ENCODE results near the gene IFI27L2.

IFI27L2 gene

GRCh38 chr14:94127330-94127729, 2.1 kb downstream of the IFI27L2 start:
- no peak for TF ChIP-seq CTCF (IDR thresholded peaks at IDR 0.05)
- Histone ChIP-seq H3K9me3 (no peaks in the 10 kb centered on the region), H3K27ac (no peak overlapping the region), H3K27me3 (peaks cover 24% of the 10 kb centered on the region), H3K36me3 (no peaks in the 10 kb centered on the region), H3K4me3 (ENCODE audit: low read depth in 1 of 2, low read length in 1 of 2) (no peak overlapping the region), H3K4me1 (ENCODE audit: control insufficient read depth in 1 of 2, insufficient read depth in 1 of 2, low read depth in 1 of 2, low read length in 1 of 2) (peaks cover 14% of the 10 kb centered on the region in 2 experiments)

- Histone ChIP-seq H3K4me3 (ENCODE audit: low read depth in 1 of 2, low read length in 1 of 2) (no peak overlapping the region), H3K9me3 (no peaks in the 10 kb centered on the region), H3K36me3 (no peaks in the 10 kb centered on the region), H3K4me1 (ENCODE audit: control insufficient read depth in 1 of 2, insufficient read depth in 1 of 2, low read depth in 1 of 2, low read length in 1 of 2) (peaks cover 14% of the 10 kb centered on the region in 2 experiments), H3K27ac (no peak overlapping the region), H3K27me3 (peaks cover 27% of the 10 kb centered on the region)
- no peak for TF ChIP-seq CTCF (IDR thresholded peaks at IDR 0.05)
These were observed 2.6 kb downstream of the IFI27L2 start for GRCh38 chr14:94126800-94127199.

GRCh38 chr14:94126419-94126677, 3.1 kb downstream of the IFI27L2 start:
- no peak overlapping the region for H3K4me3 ChIP-seq (ENCODE audit: low read depth in 1 of 2, low read length in 1 of 2)
- H3K4me1 ChIP-seq (ENCODE audit: control insufficient read depth in 1 of 2, insufficient read depth in 1 of 2, low read depth in 1 of 2, low read length in 1 of 2), result peaks cover 14% of the 10 kb centered on the region in 2 experiments
- H3K36me3 ChIP-seq, result no peaks in the 10 kb centered on the region
- H3K27me3 ChIP-seq, result peaks cover 22% of the 10 kb centered on the region
- no peak for TF ChIP-seq CTCF (IDR thresholded peaks at IDR 0.05)
- H3K27ac ChIP-seq, result no peak overlapping the region
- H3K9me3 ChIP-seq, result no peaks in the 10 kb centered on the region

- Histone ChIP-seq H3K4me1 (ENCODE audit: control insufficient read depth in 1 of 2, insufficient read depth in 1 of 2, low read depth in 1 of 2, low read length in 1 of 2) (peaks cover 14% of the 10 kb centered on the region in 2 experiments), H3K4me3 (ENCODE audit: low read depth in 1 of 2, low read length in 1 of 2) (no peak overlapping the region), H3K36me3 (no peaks in the 10 kb centered on the region), H3K27me3 (peaks cover 17% of the 10 kb centered on the region), H3K27ac (no peak overlapping the region), H3K9me3 (no peaks in the 10 kb centered on the region)
- no peak for TF ChIP-seq CTCF (IDR thresholded peaks at IDR 0.05)
These were observed 3.6 kb downstream of the IFI27L2 start for GRCh38 chr14:94125659-94126418.

- no peak for TF ChIP-seq CTCF (IDR thresholded peaks at IDR 0.05)
- Histone ChIP-seq H3K4me3 (ENCODE audit: low read depth in 1 of 2, low read length in 1 of 2) (no peak overlapping the region), H3K9me3 (no peaks in the 10 kb centered on the region), H3K4me1 (ENCODE audit: control insufficient read depth in 1 of 2, insufficient read depth in 1 of 2, low read depth in 1 of 2, low read length in 1 of 2) (peaks cover 8 to 9% of the 10 kb centered on the region in 2 experiments), H3K36me3 (no peaks in the 10 kb centered on the region), H3K27me3 (peaks cover 7% of the 10 kb centered on the region), H3K27ac (no peak overlapping the region)
These were observed 4.6 kb downstream of the IFI27L2 start for GRCh38 chr14:94124582-94125377.
